Activated CD4-positive, CD25-positive, alpha-beta regulatory T cell treated with anti-CD3 and anti-CD28 coated beads, Interleukin-2, amount 50 U/mL, for 16 hours (primary cell): ENCODE measurements around the gene SMAD6.
"Not testable (repeated sequence)": the region's sequence is repeated elsewhere in the genome, so short reads cannot be mapped to it uniquely, and the experiment has no call there.

ENCODE experiments used
- DNase-seq: peaks from one replicate; pipeline ENCODE4 v3.0.0-alpha.2; 2020; ENCODE audit warnings: low read depth, low spot score

The SMAD6 gene

DNA sequence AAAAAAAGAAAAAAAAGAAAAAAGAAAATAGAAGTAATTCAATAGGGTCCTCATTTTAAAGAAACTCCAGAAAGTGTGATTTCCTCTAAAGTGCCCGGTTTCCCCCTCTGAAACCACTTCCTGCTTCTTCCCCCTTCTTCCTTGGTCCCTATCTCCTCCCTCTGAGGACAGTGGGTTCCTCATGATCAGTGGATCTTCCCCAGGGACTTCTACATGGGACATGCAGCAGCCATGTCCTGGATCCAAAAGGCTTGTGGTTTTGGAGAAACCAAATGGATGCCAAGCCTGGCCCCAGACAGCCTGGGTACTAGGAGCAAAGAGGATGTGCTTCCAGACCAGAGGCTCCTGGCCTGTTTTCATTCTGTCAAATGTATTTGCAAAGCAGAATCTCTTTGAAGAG is 26.6 kb upstream of the SMAD6 start:
- DNase-seq = no peak

DNA sequence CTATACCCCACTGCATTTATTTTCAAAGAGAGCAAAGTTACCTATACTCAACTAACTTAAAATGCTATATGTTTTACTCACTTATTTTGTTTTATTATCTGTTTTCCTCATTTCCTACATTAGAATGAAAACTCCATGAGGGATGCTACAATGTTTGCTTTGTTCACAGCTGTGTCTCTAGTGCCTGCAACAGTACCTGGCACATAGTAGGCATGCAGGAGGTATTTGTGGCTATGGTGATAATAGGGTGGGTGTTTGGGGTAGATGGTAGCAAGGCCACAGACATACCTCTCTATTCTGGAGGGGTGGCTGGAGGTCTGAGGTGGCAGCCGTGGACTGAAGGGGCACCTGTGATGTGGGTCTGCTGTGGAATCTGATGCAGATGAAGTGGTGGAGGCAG is 24.7 kb upstream of the SMAD6 start:
- no peak for DNase-seq

DNA sequence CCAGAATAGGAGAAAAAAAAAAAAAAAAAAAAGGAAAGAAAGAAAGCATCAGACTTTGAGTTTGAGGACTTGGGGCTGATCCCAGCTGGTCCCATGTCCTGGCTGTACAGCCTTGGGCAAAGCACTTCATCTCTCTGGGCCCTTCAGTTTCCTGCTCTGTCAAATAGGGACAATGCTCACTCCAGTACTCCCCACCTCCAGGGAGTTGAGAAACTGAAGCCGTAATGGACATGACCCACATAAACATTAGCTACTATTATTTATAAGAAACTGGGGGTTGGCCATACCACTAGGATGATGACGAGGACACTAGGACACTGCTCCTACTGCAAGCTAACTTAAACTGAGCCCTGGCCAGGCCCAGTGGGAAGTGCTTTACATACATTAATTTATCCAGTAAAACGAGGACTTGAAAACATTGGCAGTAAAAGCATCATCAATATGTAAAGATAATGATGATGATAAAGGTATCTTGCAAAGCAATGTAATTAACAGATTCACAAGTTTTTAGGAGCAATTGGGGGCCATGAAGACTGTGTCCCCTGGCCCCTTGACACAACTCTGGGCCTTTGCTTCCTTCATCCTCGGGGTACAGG is 22.9 kb upstream of the SMAD6 start:
- no peak for DNase-seq

DNA sequence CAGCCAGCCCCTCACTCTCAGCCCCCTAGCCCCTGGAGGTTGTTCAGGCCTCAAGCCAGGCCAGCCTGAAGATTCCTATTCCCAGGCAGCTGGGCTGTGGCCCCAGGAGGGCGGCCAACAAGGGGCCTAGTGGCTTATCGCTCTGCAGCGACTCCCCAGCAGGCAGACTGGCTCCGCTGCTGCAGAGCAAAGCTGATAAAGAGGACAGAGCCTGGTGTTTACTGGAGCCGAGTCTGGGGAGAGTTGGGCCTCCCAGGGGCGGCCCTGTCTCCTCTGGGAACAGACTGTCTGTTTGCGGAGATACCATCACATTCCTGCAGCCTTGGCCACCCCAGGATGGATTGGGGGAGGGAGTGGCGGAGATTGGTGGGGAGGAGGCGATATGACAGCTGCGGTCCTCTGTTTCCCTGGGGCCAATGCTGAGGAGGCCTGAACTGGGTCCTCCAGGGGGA is 22.4 kb upstream of the SMAD6 start:
- DNase-seq = no peak

DNA sequence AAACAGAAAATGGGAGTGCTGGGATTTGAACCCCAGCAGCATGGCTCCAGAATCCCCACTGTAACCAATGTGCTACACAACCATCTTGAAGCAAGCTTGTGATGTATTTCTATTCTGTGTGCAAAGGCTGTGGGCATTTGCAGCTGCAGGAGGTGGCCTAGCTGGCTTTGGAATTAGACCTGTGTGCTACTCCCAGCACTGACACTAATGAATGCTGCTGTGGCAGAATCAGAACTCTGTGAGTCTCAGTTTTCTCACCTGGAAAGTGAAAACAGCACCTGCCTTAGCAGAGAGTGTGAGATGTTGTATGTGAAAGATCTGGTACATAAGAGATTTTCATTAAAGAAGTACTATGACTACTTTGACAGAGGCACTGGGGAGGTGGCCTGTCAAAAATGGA is 21.5 kb upstream of the SMAD6 start:
- DNase-seq = no peak

DNA sequence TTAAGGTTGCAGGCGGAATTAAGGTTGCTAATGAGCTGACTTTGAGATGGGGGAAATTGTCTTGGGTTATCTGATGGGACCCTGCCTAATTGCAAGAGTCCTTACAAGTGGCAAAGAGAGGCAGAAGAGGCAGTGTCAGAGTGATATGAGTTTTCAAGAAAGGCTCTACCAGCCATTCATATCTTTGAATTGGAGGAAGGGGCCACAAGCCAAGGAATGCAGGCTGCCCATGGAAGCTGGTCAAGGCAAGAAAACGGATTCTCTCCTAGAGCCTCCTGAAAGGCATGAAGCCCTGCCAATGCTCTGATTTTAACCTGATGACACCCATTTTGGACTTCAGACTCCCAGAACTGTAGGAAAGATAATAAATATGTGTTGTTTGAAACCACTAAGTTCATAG is 20.6 kb upstream of the SMAD6 start:
- no peak for DNase-seq

DNA sequence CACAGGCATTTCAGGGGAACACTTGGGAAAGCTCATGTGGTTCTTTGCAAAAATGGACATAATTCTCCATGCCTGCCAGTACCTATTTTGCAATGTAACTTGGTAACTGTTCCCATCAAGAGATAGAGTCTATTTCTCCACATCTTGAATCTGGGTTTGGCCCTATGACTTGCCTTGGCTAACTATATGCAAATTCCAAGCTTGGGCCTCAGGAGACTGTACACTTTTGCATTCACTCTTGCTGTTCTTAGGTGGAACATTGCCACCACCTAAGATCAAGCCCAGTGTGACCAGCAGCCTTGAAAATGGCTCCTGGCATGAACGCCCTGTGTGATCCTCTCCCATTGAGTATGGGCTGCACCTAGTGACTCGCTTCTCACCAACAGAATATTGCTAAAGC is 19.8 kb upstream of the SMAD6 start:
- DNase-seq = no peak

DNA sequence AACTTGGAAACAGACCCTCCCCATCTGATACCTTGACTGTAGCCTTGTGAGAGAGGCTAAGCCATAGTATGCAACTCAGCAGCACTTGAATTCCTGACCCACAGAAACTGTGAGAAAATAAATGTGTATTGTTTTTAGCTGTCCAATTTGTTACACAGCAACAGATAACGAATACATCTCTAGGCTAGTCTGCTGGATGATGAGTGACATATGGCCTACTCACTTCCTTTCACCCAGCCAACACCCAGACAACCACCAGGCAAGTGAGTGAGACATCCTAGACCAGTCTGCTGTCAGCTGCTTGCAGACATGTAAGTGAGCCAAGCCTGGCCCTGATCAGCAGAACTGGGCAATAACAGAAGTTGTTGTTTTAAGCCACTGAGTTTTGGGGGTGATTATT is 19.2 kb upstream of the SMAD6 start:
- DNase-seq = no peak

DNA sequence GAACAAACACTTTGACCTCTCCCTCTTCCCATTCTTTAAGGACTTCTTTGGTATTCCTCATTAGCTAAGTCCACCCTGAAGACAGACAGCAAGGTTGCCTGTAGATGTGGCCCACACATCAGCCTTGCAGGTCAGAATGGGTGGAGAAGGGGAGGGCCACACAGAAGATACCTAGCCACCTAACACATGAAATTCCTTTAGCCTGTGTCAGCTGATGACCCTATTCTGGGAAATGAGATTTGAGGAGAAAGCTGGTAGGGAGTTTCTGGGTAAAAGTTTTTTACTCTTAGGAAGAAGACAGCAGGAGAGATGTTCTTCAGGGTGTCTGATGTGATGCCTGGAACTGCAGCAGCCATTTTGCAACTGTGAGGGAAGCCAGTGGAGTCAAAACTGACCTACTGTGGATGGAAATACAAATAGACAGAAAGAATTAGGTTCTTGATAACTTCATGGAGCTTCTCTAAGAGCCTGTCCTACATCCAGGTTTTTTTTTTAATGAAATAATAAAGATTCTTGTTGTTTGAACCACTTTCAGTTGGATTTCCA is 17.8 kb upstream of the SMAD6 start:
- DNase-seq = no peak

DNA sequence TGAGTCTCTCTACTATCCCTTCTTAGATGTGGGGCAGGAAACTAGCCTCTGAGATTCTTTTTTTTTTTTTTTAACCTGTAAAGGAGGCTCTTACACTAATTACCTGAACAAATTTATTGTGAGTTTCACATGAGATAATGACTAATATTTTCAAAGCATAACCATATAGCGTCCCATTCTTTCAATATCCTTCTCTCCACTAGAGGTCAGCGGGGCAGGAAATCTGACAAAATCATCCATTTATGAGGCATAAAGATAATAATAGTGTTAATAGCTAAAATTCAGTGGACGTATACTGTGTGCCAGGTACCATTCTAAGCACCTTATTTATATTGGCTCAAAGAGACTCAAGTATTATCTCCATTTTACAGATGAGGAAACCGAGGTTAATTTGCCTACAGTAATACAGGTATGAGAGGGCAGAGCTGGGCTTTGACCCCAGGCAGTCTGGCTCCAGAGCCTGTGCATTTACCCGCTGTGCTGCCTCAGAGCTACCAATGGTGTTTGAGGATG is 16.3 kb upstream of the SMAD6 start:
- no peak for DNase-seq

DNA sequence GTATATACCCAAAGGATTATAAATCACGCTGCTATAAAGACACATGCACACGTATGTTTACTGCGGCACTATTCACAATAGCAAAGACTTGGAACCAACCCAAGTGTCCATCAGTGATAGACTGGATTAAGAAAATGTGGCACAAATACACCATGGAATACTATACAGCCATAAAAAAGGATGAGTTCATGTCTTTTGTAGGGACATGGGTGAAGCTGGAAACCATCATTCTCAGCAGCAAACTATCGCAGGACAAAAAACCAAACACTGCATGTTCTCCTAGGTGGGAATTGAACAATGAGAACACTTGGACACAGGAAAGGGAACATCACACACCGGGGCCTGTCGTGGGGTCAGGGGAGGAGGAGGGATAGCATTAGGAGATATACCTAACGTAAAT is 11.1 kb upstream of the SMAD6 start:
- not testable (repeated sequence) for DNase-seq

DNA sequence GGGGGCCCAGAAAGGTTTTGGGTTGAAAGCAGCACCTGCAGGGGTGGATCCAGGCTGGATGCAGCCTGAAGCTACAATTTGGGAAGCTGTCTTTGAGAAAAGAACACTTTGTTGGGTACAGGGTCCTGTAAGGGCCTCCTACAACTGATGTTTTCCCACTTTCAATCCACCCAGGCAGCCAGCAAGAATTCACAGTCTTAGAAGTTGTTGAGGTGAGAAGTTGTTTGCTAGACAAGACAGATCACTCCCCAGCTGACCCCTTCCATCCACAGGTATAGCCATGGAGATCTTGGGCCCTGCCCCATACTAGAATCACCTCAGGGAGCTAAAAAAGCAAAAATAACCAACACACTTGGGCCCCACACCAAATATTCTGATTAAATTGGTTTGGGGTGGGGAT is 10.3 kb upstream of the SMAD6 start:
- DNase-seq = no peak

DNA sequence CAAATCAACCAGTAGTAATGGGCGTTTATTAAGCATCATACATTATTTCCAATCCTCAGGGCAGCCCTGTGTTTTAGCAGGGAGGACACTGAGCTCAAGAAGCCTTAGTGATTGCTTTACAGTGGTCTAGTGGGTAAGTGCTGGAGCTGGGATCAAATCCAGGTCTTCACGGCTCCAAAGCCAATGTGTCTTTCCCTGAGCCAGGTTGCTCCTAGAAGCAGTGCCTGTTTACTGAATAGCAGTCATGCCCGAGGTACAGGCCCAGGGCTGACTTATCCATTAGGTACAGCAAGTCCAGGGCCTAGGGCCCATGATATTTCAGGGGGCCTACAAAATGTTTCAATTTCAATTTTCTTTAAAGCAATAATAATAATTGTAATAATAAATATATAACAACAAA is 9.6 kb upstream of the SMAD6 start:
- DNase-seq = no peak

DNA sequence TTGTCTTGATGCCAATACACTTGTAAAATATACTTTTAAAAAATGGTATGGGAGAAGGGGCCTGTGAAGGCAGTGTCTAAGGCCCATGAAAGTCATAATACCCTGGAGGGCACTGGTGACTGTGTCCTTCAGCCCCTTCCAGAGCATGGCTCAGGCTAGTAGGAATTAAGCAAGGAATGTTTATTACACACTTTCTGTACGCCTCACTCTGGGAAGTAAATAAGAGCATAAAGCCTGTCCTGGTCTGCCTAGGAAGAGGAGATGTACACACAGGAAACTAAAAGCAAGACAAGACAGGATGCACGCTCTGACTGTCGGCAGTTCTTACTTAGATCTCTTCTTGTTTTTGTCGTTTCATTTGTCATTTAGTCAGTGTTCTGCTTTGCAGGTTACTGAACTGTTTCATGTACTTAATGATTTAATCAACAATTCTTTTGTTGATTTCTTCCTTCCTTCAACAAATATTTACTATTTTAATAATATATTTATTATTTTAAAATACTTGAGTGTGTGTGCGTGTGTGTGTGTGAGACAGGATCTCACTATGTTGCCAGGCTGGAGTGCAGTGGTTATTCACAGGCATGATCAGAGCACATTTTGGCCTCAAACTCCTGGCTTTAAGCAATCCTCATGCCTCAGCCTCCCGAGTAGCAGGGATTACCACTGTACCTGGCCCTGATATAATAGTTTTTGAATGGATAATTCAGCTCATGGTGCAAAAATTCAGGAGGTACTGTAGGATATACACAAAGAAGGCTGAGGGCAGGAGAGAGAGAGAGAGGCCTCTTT is 9.0 kb upstream of the SMAD6 start:
- no peak for DNase-seq

DNA sequence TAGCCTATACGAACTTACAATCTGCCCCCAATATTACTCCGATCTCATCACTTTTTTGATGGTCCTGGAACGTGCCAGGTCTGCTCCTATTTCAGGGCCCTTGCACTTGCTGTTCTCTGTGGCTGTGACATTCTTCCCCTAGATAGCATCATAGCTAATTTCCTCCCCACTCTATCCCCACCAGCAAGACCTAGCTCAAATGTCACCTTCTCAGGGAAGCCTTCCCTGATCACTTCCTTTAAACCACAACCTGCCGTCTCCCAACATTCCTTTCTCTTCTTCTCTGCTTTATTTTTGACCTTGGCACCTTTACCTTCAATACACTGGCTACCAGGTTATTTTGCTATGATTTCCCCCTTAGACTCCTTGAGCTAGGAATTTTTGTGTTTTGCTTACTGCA is 5.3 kb upstream of the SMAD6 start:
- DNase-seq = no peak

DNA sequence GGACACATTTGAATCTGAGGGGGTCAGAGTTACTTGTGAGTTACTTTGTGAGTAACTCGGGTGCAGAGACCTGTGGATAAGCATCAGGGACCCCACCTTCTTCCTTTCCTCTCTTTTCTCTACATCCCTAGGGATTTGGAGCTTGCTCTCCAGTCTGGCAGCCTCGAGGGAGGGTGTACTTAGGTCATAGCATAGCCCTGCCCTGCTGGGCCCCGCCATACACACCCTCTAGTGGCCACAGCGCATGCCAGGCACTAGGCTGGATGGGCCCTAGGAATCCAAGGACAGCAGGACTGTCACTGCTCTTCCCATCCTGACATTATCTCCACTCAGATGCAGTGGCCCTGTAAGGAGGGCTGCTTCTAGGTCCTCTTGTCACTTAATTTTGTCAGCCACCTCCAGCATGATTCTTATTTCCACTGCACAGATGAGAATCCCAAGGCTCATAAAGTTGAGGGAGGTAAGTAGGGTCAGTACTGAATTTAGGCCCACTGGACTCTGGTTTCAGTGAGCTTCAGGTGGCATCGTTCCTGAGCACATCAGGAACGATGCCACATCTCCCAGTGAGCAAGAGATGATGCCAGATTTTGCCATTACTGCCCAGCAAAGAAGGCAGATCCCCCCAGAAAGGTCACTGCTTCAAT is 3.6 kb upstream of the SMAD6 start:
- DNase-seq = no peak

DNA sequence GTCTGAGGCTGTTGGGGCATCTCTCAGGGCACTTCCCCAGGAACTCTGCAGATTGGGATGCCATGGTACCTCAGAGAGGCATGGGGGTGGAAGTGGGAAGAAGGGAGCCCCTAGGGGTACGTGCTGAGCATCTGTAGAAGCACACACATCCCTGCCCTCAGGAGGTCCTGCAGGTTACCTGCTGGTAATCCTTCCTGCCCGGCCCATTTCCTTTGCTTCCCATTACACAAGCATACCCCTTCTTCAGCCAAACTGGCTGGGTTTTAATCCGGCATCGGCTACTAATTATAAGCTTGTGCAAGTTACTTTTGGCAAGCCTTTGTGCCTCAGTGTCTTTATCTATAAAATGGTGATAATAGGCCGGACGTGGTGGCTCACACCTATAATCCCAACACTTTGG is 3.1 kb upstream of the SMAD6 start:
- no peak for DNase-seq

DNA sequence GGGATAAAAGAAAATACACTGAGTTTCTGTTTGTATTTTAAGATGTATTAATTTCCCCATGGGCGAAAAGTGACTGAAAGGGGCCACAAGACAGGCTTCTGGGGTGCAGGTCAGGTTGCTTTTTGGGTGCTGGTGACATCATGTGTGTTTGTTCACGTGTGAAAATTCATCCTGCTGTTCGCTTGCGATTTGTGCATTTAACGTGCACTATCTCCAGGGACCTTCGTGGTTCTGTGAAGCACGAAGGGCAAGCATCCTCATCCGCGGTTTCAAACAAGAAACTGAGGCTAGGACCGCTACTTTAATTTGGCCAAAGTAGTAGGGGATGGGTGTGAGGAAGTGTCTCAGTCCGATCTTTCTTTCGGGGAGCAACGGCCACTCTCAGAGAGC is 1.6 kb upstream of the SMAD6 start:
- DNase-seq = no peak

DNA sequence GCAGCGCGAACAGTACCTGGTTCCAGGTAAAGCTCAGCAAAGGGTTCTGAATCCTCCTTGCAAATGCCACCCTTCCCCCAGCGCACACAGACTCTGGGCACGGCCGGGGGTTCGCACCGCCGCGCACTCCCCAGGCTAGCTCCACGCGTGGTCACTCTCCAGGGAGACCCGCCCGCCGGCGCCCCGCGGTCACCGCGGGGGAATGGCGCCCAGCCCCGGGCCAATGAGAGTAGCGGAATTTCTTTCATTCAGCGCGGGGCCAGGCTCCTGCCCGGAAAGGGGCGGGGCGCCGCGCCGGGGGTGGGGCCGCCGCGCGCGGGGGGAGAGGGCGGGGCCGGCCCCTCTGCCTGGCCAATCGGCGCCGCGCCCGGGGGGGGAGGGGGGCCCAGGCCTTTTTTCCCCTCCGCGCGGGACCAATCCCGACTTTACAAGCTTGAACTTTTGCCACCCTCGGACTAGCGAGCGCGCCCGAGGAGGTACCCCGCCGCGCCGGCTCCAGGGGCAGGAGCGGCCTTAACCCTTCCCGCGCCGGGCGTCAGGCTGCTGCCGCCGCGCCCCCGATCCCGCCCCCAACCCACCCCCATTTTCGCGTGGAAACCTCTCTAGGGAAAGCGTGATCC is 1.1 kb upstream of the SMAD6 start:
- DNase-seq = peak; percentile 66

DNA sequence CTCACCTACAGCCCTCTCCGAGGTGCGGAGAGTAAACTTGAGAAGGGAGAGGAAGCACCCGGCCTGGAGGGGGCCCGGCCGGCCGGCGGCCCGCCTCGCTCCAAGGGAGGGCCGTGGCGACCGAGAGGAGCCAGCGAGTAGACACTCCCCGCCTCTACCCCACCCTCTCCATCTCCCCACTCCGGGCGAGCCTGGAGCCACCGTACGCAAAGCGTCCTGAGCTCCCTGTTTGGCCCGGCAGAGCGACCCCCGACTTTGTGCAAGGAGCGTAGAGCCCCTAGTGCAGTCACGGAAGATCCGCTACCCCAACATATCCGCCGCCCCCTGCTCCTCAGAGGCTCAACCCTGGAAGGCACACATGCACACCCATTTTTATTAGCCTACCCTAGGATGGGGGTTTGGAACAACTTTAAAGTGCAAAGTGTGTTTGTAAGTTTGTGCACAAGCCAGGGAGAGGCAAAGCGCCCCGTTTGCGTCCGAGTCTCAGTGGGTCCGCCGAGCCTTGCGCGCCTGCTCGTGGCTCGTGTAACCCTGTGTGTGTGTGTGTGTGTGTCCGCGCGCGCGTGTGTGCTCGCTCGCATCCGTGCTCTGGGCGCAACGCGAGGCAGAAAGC is 508 bp upstream of the SMAD6 start:
- DNase-seq = no peak

DNA sequence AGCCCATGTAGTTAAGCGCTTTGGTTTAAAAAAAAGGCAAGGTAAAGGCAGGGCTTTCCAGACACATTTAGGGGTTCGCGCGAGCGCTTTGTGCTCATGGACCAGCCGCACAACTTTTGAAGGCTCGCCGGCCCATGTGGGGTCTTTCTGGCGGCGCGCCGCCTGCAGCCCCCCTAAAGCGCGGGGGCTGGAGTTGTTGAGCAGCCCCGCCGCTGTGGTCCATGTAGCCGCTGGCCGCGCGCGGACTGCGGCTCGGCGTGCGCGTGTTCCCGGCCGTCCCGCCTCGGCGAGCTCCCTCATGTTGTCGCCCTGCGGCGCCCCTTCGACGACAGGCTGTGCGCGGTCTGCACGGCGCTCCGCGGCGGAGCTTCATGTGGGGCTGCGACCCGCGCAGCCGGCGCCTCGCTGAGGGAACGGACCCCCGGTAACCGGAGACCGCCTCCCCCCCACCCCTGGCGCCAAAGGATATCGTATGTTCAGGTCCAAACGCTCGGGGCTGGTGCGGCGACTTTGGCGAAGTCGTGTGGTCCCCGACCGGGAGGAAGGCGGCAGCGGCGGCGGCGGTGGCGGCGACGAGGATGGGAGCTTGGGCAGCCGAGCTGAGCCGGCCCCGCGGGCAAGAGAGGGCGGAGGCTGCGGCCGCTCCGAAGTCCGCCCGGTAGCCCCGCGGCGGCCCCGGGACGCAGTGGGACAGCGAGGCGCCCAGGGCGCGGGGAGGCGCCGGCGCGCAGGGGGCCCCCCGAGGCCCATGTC is 927 bp downstream of the SMAD6 start:
- no peak for DNase-seq
